Limb (tissue), 2 donors: Measurements from ENCODE around the gene CENPX.

Experiments used
- DNase-seq, 2 donors: peaks; one replicate each; pipeline ENCODE4 v3.0.0-alpha.2; 2016; ENCODE audit errors: extremely low spot score in 2 of 2

Gene CENPX

DNA sequence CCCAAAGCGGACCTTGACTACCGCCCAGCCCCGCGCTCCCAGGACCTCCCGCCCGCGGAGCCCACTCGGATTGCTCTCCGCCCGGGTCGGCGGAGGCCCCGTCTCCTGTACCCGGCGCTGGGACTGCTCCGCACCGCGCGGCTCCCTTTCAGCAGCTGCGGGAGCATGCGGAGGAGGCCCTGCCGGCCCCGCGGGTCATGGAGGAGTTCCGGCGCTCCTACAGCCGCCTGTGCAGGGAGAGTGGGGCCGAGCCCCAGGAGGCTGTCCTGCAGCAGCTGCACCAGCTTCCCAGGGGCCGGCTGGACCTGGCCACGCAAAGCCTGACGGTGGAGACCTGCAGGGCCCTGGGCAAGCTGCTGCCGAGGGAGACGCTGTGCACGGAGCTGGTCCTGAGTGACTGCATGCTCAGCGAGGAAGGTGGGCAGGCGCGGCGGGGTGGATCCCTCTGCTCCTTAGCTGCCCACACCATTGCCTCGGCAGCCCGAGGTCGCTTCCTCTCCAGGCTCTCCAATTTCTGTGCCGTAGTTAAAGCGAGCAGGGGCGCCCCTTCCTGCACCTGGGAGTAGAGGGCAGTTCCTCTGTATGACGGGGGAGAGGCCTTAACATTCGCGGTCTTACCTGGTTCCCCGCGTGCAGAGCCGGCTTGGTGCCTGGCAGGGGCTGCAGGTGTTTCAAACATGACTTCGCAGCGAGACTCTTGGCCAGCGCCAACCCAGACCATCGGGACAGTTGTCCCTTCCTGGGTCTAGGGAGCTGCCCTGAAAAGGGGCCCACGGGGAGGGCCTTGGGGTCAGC is 966 bp upstream of the CENPX start:
- DNase-seq: no peak

DNA sequence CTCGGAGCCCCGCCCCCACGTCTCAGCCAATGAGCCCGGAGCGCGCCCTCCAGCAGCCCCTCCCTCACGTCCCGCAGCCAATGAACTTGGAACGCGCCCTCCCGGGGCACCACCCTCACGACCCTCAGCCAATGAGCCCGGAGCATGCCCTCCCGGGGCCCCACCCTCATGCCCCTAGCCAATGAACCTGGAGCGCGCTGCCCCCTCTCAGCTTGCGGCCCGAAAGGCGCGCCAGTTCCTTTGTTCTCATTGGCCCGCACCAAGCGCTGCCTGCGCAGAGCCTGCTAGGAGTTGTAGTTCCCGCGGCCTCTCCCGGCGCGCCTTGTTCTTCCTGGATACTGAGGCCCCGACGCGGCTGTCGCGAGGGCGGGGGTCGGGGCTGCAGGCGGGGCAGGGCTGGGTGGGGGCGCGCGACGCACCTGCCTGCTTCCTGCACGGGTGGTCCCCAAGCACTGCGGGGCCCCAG is 336 bp upstream of the CENPX start, which contains the start of gene LRRC45:
Gene LRRC45, plus strand, starts transcription at position 325 of the 466 bp plus-strand sequence. CDS start 339 bp downstream, outside the sequence.
- DNase-seq: peak; percentile 100

DNA sequence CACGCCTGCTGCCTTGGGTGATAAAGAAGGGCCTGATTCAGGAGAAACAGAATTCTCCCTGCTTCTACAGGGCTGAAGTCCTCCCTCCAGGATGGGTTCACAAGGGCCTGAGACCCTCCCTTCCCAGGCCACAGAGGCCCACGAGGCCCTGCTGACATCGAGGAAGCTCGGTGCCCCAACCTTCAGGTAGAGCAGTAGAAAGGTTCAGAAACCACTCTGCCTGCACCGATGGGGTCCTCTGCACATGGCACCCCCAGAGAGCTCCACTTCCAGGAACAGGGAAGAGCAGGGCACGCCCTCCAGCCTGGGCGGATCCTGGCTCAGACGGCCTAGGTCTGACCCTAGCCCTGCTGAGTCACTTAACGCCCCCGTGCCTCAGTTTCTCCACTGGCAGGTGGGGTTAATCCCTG is 773 bp downstream of the CENPX start:
- DNase-seq: no peak

DNA sequence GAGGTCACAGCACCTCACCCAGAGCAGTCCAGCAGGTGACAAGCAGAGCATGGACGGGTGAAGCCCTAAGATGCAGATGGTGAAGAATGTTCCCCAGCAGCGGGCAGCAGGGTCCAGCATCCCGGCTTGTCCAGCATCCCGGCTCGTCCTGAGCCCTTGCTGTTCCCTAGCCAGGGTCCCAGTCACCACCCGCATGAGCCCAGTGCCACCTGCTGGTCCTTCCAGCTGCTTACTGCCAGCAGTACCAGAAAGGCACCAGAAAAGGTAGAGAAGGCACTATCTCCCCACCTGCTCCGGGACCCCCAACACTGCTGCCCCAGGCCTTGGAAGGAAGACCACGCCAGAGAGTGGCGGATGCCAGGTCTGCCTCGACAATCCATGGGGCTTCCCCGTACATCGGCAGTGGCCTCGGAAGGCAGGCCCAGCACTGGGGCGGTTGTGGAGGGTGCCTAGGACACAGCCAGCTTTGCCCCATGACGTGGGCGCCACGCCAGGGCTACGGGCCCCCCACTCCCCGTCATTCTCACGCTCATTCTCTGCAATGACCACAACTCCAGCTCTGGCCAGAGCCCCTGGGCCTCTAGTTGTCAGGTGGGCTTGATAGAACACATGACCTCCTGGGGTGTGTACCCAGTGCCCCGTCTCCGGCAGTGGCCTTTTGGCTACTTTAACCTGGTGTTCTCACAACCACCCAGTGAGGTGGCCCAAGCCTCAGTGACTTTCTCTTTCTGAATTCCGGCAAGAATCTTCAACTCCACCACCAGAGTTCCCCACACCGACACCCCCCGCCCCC is 1.4 kb downstream of the CENPX start:
- peak in 1 of 2 donors; percentile 73 for DNase-seq

DNA sequence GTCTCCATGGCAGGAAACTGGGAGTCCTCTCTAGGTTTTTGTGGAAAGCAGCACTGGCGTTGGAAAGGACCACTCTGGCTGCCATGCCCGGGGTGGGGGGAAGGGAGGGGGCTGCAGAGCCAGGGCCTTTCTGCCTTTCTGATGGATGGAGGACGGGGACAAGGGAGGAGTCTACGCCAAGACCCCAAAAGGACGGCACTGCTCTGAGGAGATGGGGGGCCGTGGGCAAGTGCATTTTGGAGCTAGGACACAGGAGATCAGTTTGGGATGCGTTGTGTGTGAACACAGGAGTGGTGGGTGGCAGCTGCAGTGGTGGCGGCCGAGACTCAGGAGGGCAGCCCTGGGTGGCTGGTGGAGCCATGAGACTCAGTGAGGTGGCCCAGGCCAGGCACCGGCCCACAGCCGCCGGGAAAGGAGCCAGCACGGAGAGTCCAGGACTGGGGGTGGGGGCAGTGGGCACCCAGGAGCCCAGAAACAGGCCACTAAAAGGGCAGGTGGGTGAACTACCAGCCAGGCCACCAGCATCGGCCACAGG is 2.0 kb downstream of the CENPX start:
- DNase-seq: no peak

DNA sequence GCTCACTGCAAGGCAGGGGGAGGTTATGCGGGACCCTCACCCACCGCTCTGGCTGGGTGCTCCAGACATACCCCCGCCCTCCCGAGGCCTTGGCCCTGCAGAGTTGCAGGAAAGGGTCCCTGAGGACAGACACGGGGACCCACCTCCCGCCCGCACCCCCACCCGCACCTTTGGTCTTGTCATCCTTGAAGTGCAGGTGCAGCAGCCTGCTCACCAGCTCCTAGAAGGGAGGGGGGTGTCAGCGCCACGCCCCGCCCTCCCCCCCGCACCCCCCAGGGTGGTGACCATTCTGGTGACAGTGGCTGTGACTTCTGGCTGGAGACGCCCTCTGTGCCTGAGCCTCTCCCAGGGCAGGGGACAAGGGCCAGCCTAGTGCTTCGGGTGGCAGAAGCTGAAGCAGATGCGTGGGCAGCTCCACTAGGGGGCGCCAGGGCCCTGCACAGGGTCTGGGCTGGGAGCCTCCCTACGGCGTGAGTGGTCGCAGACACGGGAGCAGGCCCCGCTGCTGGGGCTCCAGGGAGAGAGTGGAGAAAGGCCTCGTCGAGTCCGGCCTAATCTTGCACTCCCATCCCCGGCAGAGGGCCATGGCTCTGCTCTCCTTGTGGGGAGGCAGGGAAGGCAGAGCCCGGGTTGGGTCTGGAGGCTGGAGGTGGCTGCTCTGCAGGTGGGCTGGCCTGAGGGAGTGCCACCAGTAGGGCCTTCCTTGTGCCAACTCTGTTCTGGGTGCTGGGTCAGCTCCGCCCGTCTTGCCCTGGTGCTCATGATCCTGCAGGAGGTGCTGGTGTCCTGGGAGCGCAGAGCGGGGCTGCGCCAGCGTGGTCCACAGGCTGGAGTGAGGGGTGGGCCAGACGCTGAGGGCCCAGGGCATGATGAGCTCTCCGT is 2.7 kb downstream of the CENPX start:
- DNase-seq: peak in 1 of 2 donors; percentile 74

DNA sequence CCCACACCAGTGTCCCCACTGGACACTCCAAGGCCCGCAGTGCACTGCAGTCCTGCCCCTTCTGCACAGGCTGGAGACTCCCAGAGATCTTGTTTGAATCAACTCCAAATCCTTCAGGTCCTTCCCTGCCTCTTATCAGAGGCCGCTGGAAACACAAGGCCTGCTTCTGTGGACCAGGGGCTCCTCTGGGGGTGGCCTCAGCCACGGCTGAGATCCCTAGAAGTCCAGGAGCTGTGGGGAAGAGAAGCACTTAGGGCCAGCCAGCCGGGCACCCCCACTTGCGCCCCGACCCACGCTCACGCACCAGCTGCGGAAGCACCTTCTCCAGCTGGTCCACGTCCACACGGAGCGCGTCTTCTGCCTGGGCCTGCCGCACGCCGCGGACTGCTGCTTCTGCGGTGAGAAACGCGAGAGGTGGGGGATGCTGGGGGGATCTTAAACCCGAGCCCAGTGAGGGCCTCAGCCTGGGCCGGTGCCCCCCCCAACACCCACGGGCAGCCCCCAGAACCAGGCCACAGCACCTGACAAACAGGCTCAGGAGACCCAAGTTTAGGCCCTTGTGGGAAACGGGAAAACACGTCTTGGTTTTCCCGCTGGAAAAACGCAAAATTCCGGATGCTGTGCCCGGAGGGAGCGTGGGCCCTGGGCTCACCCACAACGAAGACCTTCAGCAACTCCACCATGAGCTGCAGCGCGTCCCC is 3.5 kb downstream of the CENPX start:
- no peak for DNase-seq

DNA sequence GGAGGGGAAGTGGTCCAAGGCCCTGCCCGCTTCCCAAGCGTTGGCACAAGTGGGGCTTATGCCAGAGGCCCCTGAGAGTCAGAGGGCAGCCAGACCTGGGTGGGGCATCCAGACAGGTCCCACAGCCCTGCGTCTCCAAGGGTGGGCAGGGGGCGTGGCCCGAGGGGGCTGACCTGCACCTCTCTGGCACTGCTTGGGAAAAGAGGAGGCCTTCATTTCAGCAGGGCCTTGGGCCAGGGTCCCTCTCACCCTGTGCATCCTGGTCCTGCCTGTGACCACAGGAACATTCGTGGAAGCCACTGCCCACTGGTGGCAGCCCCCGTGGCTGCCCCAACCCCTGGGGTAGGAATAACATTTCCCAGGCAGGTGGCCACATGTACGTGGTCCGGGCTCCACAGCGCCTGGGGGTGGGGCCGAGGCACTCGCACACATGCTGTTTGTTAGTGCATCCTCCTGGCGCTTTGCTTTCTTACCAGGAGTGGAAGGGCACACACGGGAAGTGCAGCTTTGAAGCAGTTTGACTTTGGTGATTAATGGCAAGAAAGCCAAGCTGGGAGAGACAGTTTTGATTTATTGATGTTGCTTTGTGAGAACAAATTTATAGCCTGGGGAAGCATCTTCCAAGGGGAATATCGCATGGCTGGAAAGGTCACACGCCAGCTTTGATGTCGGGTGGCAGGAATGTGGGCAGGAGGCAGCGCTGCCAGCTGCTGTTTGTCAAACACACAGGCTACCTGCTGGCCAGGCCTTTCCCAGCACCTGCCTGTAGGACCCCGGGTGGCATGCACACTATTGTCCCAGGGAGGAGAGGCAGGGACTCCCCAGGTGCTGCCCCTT is 4.3 kb downstream of the CENPX start:
- no peak for DNase-seq

DNA sequence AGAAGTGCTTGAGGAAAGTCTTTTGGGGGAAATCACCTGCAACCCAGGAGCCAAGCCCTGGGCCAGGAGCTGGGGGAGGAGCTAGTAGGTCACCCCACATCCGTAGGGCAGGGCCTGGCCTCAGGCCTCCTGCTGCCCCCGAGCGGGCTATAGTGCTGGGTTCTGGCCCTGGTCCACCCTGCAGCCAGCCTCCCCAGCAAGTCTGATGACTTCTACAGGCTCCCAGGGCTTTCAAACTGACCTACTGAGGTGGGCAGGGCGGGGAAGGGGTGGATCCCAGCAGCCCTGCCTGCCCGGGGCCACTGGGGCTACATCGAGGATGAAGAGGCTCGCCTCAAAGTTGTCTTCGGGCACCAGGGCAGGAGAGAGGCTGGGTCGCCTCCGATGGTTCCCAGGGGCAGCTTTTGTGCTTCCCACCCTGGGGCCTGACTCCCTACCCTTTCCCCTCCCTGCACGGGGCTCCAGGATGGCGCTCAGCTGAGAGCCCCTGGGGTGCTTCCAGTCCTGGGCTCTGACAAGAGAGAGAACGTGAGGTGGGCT is 5.0 kb downstream of the CENPX start:
- no peak for DNase-seq

DNA sequence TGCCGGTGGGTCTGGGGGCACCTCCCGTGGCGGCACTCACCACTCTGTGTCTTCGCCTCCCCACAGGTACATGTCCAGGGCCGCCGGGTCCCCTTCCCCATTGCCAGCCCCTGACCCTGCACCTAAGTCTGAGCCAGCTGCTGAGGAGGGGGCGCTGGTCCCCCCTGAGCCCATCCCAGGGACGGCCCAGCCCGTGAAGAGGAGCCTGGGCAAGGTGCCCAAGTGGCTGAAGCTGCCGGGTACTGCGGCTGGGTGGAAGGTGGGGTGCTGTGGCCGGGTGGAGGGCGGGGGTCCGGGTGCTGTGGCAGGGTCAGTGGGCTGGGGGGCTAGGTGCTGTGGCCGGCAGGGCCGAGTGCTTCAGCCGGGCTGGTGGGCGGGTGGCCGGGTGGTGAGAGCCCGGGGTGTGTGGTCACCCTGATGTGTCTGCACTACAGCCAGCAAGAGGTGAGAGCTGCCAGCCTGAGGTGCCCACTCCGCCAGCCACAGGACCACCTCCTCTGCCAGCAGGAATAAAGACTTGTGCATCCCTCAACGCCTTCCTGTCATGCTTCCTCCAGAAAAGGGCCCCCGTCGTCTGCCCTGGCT is 5.7 kb downstream of the CENPX start:
- DNase-seq: no peak

DNA sequence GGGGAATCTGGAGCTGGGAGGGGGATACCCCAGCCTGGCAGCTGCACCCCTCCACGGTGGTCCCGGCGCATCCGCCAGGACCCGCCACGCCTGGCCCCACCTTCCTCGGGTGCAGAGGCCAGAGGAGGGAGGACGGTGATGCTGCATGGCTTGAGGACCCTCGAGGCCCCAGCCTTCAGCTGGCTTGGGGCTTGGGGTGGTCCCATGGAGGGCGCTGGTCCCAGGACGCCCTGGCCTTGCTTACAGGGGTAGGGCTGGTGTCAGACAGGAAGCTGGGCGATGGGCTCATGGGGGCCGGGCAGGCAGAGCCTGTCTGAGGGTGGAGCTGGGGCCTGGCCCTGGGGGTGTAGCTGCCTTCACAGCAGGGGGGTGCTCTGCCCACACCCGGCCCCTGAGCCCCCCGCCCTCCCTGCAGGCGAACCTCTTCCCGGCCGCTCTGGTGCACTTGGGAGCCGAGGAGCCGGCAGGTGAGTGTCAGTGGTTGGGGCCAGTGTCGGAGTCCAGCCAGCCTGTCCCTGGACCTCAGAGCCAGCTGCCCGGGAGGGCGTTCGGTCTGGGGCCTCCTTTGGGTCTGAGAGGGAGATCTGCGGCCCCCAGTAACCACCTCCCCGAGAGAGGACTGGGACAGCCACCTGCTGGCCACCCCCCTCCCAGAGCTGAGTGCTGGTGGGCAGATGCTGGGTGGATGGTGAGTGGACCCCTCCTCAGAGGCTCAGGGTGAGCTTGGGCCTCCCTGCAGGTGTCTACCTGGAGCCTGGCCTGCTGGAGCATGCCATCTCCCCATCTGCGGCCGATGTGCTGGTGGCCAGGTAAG is 6.4 kb downstream of the CENPX start:
- no peak for DNase-seq

DNA sequence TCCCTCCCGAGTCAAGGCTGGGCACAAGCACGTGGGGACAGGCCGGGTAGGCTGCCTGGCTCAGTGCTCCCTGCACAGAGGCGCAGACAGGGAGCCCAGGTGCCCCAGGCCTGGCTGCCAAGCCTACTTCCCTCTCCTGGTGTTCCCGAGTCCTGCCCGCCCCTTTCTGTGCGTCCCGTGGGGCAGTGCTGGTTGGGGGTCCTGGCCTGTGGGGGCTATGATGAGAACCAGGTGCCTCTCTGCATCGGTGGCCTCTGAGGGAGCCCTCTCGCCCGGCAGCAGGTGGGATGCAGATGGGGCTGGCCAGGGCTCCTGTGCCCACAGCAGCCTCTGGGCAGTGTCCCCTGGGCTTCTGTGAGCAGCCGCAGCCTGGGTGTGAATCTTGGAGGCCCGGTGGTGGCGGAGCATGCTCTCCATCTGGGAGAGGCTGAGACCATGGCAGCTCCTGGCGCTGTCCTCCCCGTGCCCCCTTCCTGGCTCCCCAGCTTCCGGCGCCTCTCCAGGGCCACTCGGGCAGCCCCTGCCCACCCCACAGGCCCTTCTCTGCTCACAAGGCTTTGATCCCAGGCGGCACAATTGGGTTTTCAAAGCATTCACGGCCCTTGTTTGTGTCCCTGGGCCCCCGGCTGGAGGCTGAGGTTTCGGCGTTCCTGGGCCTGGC is 7.2 kb downstream of the CENPX start:
- no peak for DNase-seq

DNA sequence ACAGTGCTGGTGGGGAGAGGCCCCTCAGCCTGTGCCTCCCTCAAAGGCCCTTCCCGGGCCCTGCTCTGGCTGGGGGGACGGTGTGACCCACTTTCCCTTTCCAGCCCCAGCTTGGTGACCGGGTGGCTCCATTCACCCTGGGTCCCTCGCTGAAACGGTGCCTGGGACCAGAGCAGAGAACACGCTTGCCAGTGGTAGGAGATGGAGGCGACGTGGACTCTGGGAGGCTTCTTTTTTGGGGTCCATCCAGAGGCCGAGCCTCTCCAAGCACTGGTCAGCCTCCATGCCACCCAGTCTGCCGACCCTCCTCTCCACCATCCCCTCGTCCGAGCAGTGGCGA is 7.7 kb downstream of the CENPX start:
- DNase-seq: no peak

DNA sequence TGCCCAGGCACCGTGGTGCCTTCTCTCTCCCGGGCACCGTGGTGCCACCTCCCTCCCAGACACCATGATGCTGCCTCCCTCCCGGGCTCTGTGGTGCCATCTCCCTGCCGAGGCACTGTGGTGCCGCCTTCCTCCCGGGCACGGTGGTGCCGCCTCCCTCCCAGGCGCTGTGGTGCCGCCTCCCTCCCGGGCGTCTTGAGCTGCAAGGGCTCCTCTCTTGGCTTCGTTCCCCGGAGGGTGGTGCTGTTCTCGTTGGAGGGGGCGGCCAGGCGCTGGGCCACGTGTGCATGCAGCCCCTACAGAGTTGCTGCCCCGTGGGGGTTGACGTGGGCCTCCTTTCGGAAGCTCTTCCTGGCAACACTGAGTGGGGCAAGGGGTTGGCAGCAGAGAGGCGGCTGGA is 8.2 kb downstream of the CENPX start:
- no peak for DNase-seq

DNA sequence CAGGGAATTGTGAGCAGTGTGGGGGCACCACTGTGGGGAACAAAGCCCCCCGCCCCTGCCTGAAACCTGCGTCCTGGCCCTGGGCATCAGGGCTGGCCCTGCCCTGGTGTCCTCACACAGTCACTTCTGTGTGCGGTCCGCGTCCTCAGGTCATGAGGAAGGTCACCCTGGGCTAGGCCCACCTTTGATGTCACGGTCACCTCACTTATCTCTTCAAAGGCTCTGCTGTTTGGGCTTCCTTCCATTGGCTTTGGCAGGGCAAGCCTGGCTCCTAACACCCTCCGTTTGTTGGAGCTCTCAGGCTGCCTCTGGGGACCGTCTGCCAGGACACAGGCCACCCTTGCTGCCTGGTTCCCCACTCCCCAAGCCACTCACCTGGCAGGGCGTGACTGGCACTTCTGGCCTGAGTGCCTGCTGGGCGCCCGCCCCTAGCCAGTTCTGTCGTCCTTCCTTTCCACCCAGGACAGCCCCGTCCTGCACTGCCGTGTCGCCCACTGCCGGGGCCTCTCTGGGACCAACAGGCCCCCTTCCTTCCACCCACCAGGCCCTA is 8.8 kb downstream of the CENPX start:
- DNase-seq: no peak

DNA sequence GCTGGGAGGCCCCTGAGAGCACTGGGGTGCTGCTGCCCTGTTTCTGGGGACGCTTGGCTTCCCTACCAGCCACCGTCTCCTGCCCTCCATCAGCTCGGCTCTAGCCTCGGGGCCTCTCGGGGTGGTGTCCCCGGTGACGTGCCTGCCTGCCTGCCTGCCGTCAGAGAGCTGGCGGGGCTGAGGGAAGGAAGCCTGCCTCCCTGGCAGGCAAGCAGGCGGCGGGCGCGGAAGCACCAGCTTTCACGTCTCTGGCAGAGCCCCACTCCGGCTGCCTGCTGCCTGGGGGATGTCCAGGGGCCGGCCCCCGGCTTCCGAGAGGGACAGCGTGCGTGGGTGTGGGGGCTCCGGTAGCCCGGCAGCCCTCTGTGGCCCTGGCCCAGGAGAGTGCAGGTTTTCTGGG is 9.3 kb downstream of the CENPX start:
- DNase-seq: no peak

DNA sequence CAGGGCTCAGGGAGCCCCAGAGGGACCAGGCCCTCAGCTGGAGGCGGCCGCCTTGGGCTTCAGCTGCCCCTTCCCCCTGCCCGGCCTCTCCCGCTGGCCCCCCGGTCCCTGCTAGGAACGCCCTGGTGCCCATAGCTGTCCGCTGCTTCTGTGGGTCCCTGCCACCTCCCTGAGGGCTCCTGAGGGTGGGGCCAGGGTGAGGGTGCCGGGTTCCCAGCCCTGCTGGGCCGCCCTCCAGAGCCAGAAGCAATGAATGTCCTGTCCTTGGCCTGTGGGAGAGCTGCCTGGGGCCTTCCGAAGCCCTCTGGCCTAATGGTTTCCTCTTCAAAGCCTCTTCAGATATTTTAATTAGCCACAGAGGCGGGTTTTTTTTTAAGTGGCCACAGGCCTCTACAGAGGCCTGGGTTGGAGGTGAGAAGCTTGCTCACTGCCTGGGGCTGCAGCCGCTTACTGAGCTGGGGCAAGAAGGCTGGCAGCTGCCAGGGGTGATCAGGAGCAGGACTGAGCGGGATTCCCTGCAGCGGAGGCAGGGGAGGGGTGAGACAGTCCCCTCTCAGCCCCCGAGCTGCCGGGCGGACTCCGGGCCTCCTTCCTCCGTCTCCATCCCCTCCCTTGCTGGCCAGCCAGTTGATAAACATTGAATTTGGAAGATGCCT is 9.9 kb downstream of the CENPX start:
- no peak for DNase-seq
